GM12801 (cell line): ENCODE measurements around the gene LMO2.

ENCODE experiments used
- CTCF ChIP-seq: IDR thresholded peaks from one replicate; pipeline ENCODE4 v1.5.1; 2011; ENCODE audit warnings: control low read depth; ENCODE audit not compliant: insufficient read length; ENCODE audit errors: extremely low read depth

Gene LMO2

GRCh38 chr11:33869481-33870422, 22.1 kb downstream of the LMO2 start:
- TF ChIP-seq CTCF: no peak

DNA sequence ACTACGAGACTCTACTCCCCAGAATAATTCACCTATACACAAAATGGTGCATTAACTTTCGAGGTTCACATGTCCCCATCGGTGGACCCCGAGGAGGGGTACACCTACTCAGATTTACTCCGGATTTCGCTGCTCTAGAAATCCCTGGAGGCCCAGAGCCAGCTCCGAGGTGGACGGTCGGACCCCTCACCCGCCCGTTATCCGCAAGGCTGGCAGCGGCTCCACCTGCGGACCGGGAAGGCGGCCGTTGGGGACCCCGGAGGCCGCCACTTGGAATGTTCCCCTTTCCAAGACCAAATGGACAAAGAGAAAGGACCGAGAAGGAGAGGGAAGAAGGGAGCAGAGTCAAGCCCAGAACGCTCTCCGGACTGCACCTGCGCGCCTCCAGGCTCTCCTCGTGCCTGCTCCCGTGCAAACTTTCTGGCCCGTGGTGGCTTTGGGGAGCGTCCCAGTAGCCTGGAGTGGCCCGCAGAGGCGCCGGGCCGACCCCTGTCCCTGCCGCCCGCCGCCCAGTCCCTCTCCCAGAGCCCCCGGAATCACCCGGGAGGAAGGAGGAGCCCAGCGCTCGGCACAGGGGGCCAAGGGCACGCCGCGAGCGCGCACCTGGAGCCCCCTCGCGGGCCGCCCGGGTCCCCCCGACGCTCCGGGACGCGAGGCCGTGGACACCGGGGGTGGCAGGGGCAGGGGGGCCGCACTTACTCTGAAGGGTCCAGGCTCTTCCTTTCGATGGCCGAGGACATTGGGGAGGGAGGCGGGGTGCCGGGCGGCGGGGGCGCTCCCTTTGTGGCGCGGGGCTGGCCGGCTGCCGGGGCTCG, 23.0 kb downstream of the LMO2 start:
- no peak for TF ChIP-seq CTCF

DNA sequence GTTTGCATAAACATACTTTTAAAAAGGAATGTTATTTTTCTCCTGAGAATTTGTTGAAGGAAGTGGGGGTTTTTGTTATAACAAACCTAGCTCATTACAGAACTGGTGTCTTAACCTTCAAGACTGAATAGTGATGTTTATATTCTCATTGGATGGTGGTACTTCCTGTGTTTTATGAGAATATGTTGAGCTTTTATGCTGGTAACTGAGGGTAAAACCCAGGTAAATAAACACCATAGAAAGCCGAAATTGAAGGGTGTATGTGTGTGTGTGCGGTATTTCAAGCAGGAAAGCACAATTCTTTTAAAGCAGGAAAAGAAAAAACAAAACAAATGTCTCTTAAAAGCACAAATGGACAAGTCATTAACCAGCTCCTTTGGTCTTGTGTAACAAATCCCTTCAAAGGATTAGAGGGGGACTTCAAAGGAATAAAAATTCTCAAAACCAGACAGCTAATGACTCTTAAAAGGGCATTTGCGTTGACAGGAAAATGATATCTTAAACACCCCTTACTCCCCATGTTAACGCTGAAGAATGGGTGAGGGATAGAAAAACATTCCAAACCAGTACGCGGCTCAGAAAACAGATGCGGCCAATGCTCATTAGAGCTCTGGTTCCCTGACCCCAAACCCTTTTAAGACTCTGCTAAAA, 23.8 kb downstream of the LMO2 start:
- no peak for TF ChIP-seq CTCF

- no peak for TF ChIP-seq CTCF
Observed at GRCh38 chr11:33867561-33867960, 24.3 kb downstream of the LMO2 start.

GRCh38 chr11:33866936-33867335, 24.9 kb downstream of the LMO2 start:
- no peak for TF ChIP-seq CTCF

GRCh38 chr11:33864479-33864878, 27.4 kb downstream of the LMO2 start:
- TF ChIP-seq CTCF: no peak
